GM19438 (cell line): ENCODE data around the gene ELN.

Experiments used
- ATAC-seq: cut with Tn5 transposase; IDR thresholded peaks from one replicate; pipeline ENCODE4 v1.9.1; 2021; ENCODE audit warnings: low read depth; ENCODE audit not compliant: unreplicated experiment

Gene ELN

DNA sequence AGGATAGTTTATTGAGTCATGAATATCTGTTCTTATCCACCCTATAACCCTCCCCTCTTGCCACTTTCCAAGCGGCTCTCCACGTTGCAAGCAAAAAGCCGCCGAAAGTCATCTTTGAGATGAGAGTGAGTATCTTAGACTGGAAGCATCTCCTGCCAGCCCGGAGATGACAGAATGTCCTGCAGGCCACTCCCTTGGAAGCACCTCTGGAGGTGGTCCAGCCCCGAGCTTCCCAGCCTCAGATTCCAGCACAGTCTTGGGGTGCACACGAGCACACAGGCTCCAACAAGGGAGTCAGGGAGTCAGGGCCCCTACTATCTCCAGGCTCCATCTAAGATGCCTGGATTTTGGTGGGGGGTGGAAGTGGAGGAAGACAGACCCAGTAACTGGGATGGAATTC lies 5.5 kb upstream of the ELN start:
- ATAC-seq = no peak

DNA sequence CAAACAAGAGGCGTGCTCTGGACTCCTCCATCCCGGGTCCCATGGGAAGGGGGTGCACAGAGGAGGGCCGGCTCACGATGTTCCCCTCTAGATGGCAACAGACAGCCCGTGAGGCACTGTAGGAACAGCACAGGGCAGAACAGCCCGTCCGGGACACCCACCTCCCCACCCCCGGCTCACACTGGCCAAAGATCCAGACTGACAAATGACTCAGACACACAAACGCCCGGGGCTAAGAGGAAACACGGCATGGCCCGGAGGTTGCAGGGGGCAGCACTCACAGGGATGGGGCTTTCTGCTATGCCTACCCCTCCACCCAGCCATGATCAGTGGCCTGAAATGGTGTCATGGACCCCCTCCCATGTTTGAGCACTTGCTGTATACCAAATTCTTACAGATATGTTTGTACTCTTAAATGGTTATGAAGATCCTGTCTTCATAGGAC lies 4.9 kb upstream of the ELN start:
- no peak for ATAC-seq

DNA sequence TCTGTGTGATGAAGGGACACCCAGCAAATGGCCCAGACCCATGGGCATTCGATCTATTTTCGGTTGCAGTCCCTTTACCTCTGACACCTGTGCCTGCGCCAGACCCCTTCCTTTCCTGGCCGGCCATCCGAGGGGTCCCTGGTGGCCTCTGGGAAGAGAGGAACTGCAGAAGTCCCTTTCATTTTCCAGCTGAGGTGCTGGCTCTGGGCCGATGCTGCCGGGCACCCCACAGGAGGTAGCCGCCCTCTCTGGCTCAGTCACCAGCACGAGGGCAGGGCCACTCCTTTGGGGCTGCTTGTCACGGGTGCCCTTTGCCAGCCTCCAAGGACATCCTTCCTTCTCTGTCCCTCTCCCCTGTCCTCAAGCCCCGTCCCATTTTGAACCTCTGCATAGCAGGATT lies 4.2 kb upstream of the ELN start:
- ATAC-seq = no peak

DNA sequence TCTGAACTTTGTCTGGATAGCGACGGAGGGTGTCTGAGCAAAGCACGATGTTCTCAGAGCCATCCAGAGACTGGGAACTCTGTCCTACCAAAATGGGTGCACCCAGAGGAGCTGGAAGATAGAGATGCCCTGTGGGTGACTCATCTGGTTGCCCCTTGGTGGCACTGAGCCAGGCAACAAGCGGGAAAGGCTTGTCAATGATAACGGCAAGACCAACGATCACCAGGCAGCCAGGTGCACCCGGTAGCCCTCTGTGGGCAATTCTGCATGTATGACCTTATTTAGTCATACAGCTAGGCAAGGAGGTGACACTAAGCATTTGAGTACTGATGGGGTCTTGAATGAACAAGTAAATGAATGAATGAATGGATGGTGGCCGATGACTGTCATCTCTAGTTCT lies 2.8 kb upstream of the ELN start:
- ATAC-seq = no peak

DNA sequence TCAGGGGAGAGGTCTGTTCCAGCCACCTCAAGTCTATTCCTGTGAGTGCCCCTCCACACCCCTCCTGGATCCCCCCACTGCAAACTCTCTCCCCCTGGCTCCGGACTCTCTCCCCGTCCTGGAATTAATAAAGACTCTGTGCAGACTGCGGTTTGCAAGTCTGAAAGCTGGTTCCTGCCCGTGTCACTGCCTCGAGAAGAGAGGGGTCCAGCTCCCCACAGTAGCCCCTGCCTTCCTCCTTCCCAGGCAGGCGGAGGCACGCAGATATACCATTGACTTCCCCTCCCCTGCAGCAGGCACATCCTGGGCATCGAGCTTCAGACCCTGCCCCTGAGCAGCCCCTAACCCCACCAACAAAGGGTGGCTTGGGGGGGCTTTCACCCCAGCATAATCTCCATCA lies 2.2 kb upstream of the ELN start:
- no peak for ATAC-seq

DNA sequence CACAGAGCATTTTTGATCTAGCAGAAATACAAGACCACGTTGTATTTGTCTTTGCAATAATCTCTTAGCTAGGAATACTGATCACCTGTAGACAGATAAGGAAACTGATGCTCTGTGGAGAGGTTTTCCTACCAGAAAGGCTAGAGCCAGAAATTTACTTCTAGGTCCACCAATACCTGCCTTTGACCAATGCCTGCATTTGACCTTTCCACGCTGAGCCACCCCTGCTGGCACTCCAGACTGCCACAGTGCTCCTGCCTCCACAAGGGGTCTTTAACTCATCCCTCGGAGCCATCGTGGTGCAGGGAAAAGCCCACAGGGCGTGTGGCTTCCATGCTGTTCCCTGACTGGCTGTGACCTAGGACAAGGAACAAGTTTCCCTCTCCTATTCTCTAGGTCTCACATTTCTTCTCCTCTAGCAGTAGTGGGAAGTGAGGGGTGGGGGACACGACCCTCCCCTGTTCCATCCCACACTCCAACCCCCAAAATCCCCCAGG lies 1.5 kb upstream of the ELN start:
- no peak for ATAC-seq

DNA sequence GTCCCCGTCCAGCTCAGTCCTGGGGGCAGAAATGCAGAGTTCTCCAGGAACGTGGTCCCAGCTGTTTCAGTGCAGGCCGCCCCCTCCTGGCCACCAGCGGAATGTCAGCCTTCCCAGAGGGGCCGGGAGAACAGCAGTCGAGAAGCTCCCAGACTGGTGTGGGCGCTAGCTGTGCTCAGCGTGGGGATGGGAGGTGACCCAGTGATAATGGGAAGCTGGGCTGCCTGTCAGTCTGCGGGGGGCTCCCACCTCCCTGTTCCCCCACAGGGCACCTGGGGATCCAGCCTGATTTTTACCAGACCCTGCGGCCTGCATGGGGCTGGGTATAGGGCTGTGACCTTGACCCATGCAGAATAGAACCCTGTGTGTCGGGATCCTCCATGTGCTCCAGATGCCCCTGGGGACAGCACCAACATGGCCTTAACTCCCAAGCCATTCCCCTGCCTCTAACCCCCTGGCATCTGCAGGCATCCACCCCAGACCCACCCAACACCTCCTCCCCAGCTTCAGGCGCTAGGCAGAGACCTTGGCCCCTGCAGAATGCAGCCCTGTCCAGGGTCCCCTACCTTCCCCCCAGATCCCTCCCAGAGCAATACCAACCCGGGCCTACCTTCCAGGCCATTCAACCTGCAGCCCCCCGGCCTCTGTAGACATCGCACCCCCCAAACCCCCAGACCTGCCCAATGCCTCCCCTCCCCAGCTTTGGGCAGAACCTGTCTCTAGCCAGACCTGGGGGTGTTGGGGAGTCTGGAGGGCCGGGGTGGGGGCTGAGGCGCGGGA lies 880 bp upstream of the ELN start:
- ATAC-seq = no peak

DNA sequence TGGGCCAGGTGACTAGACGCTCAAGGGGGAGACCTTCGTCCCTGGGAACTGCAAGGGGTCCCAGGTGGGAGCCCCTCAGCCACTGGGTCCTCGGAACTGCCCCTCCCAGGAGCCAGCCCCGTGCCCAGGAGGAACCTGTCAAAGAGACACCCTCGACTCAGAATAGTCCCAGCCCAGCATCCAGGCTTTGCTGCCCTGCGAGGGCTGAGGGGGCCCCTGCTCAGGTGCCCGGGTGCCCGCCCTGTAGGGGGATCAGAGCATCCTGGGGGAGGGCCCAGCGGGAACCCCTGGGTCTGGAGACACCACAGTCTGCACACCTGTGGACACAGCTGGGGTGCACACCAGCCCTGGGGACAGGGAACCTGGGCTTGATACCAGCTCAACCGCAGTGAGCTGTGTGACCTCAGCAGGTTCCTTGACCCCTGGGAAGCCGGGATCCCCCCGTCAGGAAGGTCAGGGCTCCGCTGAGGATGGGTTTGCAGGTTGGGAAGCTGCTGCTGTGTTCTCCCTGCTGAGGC lies 407 bp downstream of the ELN start:
- no peak for ATAC-seq

DNA sequence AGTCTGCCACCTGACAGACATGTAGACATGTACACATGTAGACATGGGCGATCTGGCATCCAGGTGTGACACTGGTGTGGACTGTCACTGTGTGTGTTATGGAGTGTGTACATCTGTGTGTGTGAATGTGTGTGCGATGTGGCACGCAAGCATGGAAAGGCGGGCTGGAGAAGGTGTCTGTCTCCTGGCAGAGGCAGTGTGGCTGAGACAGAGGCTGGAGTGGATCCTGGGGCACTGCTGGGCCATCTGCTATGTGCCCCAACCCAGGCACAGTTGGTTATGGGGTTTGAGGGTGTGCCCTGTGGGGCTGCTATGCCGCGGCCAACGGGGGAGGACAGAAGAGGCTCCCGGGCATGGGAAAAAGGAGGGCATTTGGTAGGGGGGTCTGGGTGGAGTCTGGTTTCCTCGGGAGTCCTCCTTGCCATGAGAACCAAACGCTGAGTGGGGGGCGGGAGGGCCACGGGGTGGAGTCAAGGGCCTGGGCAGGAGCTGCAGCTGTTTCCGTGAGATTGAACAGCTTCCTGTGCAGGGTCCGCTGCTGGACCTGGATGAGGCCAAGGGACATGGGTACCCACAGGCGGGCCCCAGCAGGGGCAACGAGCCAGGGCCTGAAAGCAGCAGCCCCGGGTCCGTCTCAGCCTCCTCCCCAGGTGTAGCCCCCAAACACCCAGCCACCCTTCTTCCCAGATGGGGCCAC lies 1.3 kb downstream of the ELN start:
- ATAC-seq = no peak

DNA sequence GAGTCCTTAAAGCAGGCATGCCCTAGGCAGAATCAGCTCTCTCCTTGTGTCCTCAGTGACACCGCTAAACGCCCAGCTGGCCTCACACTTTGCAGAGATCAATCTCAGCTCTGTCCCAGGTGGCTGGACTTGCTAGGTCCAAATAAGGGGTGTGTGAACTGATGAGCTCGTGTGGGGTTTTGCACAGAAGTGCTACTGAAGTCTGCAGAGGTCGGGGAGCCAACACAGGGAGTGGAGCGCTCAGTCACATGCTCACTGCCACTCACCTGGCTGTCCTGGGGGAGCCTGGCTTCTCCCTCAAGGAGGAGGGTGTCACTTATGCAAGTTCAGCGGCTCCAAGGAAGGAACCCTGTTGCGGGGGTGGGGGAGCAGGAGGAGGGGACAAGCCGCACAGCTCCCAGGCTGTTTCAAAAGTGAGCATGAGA lies 2.0 kb downstream of the ELN start:
- no peak for ATAC-seq

DNA sequence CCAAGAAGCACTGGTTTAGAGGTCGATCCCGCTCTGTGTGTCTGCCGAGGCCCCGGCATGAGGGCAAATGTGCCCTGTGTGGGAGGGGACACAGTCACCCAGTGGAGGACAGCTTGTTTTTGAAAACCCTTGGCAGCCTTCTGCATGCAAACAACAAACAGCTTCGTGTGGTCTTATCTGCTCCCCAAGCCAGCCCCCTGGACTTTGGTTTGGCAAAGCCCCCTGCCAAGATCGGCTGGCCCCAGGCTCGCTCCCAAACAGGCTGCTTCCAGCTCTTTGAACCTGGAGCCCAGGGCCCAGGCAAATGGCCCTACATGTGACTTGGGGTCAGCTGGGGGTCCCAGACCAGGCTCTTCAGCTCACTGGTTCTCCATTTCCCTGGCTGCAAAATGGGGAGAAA lies 2.9 kb downstream of the ELN start:
- no peak for ATAC-seq

DNA sequence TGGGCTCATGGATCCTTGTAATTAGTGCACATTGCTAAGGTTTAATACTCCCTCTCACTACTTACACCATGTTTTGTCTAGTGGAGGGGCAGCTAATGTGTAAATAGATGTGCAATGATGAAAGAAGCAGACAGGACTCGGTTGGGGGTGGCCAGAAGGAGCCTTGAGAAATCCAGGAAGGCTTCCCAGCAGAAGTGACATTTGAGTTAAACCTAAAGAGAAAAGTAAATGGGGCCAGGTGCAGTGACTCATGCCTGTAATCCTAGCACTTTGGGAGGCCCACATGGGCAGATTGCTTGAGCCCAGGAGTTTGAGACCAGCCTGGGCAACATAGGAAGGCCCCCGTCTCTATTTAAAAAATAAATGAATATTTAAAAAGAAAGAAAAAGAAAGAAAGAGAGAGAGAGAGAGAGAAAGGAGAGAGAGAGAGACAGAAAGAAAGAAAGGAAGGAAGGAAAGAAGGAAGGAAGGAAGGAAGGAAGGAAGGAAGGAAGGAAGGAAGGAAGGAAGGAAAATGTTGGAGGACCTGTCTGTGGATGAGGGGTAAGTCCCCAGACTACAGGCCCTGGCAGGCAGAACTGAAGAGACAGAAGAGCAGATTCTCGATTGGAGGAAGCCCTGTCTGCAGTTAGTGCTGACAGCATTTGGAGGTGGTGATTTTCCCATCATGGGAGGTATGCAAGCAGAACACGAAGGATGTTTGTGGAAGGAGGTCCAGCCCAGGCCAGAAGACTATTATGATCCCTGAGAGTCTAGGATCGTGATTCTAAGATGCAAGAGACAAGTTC lies 3.6 kb downstream of the ELN start:
- no peak for ATAC-seq

DNA sequence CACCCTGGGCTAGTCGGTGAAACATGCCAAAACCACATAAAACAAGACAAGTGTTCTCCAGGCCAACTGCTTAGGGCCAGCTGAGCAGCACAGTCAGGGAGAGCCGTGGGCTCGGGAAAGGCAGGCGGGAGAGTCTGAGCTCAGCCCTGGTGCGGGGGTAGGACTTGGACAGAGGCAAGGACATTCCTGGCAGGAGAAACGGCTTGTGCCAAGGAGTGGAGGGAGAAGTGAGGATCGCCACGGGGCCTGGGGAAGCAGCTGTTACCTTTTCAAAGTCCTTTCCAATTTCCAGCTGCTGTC lies 4.2 kb downstream of the ELN start:
- no peak for ATAC-seq

DNA sequence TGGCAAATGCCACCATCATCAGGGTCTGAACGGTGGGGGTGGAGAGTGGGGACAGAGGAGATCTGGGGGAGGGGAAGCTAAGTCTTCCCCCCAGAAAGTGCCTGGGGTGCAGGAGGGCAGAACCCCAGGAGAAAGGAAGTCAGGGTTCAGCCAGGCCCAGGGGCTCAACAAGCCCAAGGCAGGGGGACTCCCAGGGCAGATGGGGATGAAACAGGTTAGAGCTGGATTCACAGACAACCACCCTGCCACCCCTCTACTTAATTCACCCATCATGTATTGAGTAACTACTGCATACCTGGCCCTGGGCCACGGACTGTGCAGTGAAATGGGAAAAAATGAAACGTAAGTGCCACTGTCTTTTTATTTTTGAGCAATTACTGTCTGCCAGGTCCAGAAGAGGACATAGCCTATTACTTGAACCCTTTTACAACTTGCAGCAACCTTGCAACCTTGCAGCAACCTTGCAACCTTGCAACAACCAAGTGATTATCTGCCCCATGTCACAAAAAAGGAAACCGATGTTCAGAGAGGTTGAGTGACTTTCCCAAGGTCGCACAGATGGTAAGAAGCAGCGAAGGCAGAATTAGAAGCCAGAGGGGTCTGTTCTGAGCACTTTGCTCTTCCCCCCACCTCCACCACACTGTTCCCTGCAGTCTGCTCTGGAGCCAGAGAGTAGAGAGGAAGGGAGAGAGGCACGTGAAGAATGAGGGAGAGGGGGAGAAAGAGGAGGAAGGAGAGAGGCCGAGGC lies 4.8 kb downstream of the ELN start:
- ATAC-seq = no peak

DNA sequence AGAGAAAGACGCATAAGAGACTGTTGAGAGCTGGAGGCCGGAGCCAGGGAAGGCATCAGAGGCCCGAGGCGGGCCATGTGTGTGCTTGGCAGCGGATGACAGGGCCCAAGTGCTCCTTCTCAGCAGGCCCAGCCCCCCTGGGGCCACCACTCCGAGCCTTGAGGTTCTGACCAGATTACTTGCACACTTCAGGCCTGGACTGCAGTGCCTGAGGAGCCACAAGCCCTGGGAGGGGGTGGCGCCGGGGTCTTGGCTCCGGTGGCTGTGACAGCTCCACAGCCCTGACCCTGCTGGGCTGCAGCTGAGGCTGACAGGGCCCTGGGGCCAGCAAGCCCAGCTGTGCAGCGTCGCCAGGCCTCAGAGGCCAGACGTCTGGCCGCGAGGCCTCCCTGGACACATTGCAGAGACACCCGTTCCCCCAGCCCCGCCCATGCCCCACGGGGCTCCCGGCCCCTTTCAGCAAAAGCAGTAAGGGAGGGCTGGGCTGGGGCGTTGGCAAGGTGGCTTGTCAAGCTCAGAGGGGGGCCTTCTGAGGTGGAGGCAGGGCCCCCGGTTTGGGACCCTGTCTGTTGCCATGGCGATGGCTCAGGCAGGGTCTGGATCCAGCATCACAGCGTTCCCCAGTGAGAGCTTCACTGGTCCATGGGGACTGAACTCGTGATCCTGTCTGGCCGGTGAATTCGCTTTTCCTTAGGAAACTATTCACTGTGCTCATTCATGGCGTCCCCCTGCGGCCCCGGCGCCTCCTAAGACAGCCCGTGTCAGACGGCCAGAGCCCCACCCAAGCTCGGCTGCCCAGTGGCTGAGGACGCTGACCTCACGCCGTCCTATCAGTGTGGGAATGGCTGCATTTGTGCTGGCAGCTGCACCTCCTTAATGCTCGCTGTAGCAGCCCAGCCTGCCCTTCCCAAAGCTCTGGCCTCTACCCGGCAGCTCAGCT lies 5.7 kb downstream of the ELN start:
- ATAC-seq = no peak

DNA sequence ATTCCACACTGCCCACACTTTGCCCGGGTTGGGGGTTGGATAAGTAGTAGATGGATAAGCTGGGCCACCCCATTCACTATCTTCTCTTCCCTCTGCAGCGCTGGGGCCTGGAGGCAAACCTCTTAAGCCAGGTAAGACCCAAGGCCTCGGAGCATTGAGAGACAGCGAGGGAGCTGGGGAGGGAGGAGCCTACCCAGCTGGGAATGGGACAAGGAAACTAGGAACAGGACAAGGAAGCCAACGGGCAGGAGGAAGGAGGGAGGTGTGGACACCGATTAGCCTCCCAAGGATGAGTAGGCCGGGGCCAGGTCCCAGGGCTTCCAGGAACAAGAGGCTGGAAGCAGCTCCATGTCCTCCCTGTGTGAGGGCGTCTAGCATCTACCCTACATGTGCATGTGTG lies 9.6 kb downstream of the ELN start:
- ATAC-seq = no peak

DNA sequence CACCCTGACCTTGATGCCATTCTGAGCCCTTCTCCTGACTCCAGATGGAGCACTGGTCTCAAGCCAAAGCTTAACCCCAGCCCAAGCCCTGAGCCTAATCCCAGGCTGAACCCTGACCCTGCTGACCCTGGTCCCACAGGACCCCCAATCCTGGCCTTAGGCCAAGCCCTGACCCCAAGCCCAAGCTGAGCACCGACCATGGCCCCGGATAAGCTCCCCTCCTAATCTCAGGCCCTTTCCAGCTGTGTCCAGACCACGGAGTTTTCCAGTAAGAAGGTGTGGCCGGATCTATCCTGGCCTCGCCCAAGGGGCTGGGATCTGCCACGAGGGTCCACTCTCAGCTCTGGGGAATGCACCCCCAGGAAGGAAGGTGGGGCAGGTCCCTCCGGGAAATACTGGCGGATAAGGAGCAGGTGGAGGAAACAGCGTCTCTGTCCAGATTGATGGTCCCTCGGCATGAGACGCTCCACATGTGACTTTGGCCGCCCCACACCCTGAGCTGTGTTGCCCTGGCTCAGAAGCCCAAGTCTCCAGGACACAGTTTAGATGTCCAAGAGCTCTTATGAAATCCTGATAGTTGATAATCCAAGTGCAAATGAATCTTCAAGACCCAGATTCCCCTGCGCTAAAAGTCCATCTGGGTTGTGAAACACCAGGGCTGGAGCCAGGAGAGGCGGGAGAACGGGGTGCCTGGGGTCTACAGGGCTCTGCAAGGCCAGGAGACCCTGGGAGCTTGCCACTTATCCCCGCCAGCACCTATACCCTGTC lies 10.4 kb downstream of the ELN start:
- ATAC-seq = no peak

DNA sequence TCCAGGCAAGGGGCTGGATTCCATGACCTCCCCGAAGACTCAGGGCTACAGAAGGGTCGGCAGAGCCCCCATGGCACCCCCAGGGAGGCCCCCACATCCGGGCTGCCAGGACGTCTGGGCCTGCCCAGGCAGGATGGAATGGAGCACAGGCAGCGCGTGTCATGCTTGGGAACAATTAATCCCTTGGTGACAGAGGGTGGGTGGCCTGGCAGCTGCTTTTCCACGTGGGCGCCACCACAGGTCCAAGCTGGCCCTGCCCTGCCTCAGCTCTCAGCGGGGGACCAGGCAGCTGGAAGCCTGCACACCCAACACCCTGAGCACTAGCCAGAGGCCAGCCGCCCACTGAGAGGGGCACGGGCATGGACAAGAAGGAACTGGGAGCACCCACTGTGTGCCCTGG lies 11.4 kb downstream of the ELN start:
- no peak for ATAC-seq
